Heart right ventricle (tissue), 16 donors: ENCODE results near the gene ZSCAN26. TPM values are rescaled to one million over a fixed set of nuclear protein-coding genes. Genes with fewer than 3 reads are reported as not detected.

Experiments
- ATAC-seq, 8 donors: fragments of 200-7000 bp; cut with Tn5 transposase; one replicate each; pipeline ENCODE4 v1.9.1; 2020; ENCODE audit warnings: mild to moderate bottlenecking in 8 of 8, moderate library complexity in 8 of 8, moderate number of reproducible peaks in 1 of 8
- DNase-seq, 2 donors: peaks; one replicate each; pipeline ENCODE4 v3.0.0-alpha.2; 2020
- H3K27ac ChIP-seq, 10 donors: fragments of 200-600 bp; sonication (generic) in 2 of 10; one replicate each; pipeline versions ENCODE4 v1.5.0 to v1.8.0; 2020 to 2022; ENCODE audit warnings: mild to moderate bottlenecking in 3 of 10
- H3K27me3 ChIP-seq, 7 donors: fragments of 200-600 bp; one replicate each; pipeline ENCODE4 v1.8.0; 2021 to 2022; ENCODE audit warnings: mild to moderate bottlenecking in 2 of 7
- H3K36me3 ChIP-seq, 9 donors: fragments of 200-600 bp; sonication (generic) in 1 of 9; one replicate each; pipeline versions ENCODE4 v1.5.0 to v1.8.0; 2020 to 2022; ENCODE audit warnings: mild to moderate bottlenecking in 2 of 9
- H3K4me1 ChIP-seq, 9 donors: fragments of 200-600 bp; sonication (generic) in 1 of 9; one replicate each; pipeline versions ENCODE4 v1.5.0 to v1.8.0; 2020 to 2022; ENCODE audit warnings: mild to moderate bottlenecking in 4 of 9
- H3K4me3 ChIP-seq, 10 donors: fragments of 200-600 bp; sonication (generic) in 2 of 10; one replicate each; pipeline versions ENCODE4 v1.5.0 to v1.8.0; 2020 to 2022; ENCODE audit warnings: mild to moderate bottlenecking in 7 of 10, moderate library complexity in 2 of 10
- H3K9me3 ChIP-seq, 11 donors: fragments of 200-600 bp in 10 of 11; sonication (generic) in 2 of 11; one replicate each; pipeline versions ENCODE4 v1.5.0 to v1.8.0; 2013 to 2022; ENCODE audit warnings: mild to moderate bottlenecking in 2 of 11, control low read depth in 1 of 11, moderate library complexity in 1 of 11
- WGBS, 2 donors: extraction: QIAGEN DNeasy Blood & Tissue Kit; methylation state at CpG; one replicate each; pipeline ENCODE4 v1.1.7; 2013; ENCODE audit warnings: inconsistent platforms in 1 of 2; 5-methylcytosine and 5-hydroxymethylcytosine counted together
- intact Hi-C, 10 donors: fragments of 100-400 bp; cut with DNase I; formaldehyde crosslinking; loops; one replicate each; pipeline versions ENCODE4 v1.11.1 to v1.14.2; 2022
- polyA plus RNA-seq, 2 donors: library from polyadenylated mRNA; stranded (reverse); fragments of 200-250 nt; gene quantifications; one replicate each; pipeline ENCODE4 v1.2.3, GENCODE V29; 2013
- total RNA-seq, 10 donors: library from RNA; stranded (reverse); fragmentation: NEBNext Ultra II Directional in 3 of 10; extraction: Animal tissue kit (Norgen Biotek cat#: 25700) in 3 of 10; gene quantifications; one replicate each; pipeline versions ENCODE4 v1.2.1 to v1.2.4, GENCODE V29; 2021 to 2023
- TF ChIP-seq, protein P1 (sequence below), 9 donors: fragments of 200-600 bp; sonication (generic) in 2 of 9; IDR thresholded peaks; one replicate each; pipeline versions ENCODE4 v1.5.0 to v1.8.0; 2021 to 2022; ENCODE audit warnings: antibody characterized with exemption in 9 of 9, mild to moderate bottlenecking in 5 of 9, moderate library complexity in 1 of 9
- donor health status: Arrhythmogenic right ventricular cardiomyopathy.
- donor health status: ischemic (EF 13 %, LVEDD 7.1; RV severe dilation, severe dysfunction).
- donor health status: healthy with polysubstance abuse.
- donor health status: DM: no; HTN: yes; CAD: no.
- donor health status: DM: no; HTN: no; CAD: no.
- donor health status: ischemic (EF 25% LVEDD 6.9; RV normal size, moderate dysfunction).
- donor health status: ischemic (EF 25% LVEDD 5.7; RV mildly dilated, moderate dysfunction).
- donor health status: healthy.
- donor health status: DM: yes; HTN: yes; CAD: no.
- donor health status: Ischemic cardiomyopathy.
- donor health status: ischemic (EF 35%, LVEDD 5.7; RV mildly dilated, moderate dysfunction).
- donor health status: nonischemic (EF 11% LVEDD 7.7; RV severe dilation, severe dysfunction).
- donor health status: DM: yes; HTN: yes; CAD: no.
- donor health status: PGD.
- donor health status: ischemic (EF 29% LVEDD 5.4; RV normal size, mild dysfunction).
- donor health status: nonischemic (EF 23%, LVEDD 6.1; RV moderate dilation, normal function).

ZSCAN26 gene
- total and polyA plus RNA-seq, 12 donors: 7.5 to 17.8 (median 12.7) TPM

DNA sequence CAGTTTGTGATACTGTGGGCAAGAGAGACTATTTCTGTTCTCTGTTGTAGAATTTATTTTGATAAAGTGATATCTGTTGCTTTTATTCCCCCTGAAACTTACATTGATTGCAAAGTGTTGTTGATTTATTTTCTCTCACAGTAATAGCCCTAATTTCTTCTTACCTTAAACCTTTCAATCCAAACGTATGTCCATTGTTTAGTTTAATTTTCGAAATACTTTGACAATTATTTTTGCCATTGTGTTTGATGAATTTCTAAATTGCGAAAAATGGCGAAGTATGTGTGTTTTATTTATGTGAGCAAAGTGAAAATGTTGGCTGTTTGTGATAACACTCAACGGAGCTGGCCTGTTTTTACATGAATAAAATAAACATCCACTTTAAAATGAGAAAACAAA, 381 bp upstream of the ZSCAN26 start:
- H3K4me3 ChIP-seq: peak overlapping the region; percentile 48 to 90 (median 80)
- H3K4me1 ChIP-seq: peaks cover 0 to 37% (median 18%) of the 10 kb centered on the region in 9 donors
- no peak for DNase-seq
- H3K27ac ChIP-seq: peak overlapping the region; percentile 67 to 97 (median 84)
- intact Hi-C loops: loop anchor here in 5 of 10 donors (1.0 to 10.0 kb wide), 6 partner anchors 14 to 129 kb away; partner anchors contain the start of genes ZSCAN31 (in 2 of the 5) and ZKSCAN4 (in 1 of the 5)
- H3K36me3 ChIP-seq: peaks cover 0 to 8% (median 0%) of the 10 kb centered on the region in 9 donors
- ATAC-seq: no peak
- TF ChIP-seq, protein P1, sequence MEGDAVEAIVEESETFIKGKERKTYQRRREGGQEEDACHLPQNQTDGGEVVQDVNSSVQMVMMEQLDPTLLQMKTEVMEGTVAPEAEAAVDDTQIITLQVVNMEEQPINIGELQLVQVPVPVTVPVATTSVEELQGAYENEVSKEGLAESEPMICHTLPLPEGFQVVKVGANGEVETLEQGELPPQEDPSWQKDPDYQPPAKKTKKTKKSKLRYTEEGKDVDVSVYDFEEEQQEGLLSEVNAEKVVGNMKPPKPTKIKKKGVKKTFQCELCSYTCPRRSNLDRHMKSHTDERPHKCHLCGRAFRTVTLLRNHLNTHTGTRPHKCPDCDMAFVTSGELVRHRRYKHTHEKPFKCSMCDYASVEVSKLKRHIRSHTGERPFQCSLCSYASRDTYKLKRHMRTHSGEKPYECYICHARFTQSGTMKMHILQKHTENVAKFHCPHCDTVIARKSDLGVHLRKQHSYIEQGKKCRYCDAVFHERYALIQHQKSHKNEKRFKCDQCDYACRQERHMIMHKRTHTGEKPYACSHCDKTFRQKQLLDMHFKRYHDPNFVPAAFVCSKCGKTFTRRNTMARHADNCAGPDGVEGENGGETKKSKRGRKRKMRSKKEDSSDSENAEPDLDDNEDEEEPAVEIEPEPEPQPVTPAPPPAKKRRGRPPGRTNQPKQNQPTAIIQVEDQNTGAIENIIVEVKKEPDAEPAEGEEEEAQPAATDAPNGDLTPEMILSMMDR (IDR thresholded peaks at IDR 0.05): no peak
- H3K9me3 ChIP-seq: no peaks in the 10 kb centered on the region
- H3K27me3 ChIP-seq: no peaks in the 10 kb centered on the region
- WGBS, 2 donors: 11 to 13% methylated on average over 5 of the region's 5 CpGs

DNA sequence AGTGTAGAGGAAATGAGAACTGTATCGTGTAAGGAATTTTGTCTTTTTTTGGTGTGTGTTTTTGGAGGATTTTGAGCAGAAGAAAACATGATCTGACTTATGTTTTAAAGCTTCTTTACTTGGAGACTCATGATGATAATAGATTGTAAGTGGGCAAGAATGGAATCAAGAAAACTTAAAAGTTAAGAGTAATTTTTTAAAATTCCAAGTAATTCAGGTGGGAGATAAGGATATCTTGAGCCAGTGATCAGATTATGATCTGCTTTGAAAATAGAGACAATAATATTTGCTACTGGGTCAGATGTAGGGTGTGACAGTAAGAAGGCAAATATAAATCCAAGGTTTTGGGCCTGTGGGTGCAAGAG, 734 bp downstream of the ZSCAN26 start:
- DNase-seq (no peak), ATAC-seq (no peak)
- 0 to 14% methylated on average over 1 of the region's 1 CpG for WGBS, 2 donors
- Histone ChIP-seq H3K36me3 (peaks cover 0 to 19% (median 9%) of the 10 kb centered on the region in 9 donors), H3K27ac (peak overlapping the region in 9 of 10 donors; percentile 76 to 97 (median 85)), H3K27me3 (no peaks in the 10 kb centered on the region), H3K4me1 (peaks cover 0 to 37% (median 18%) of the 10 kb centered on the region in 9 donors), H3K4me3 (peak overlapping the region; percentile 48 to 90 (median 80)), H3K9me3 (no peaks in the 10 kb centered on the region)
- TF ChIP-seq, protein P1 (IDR thresholded peaks at IDR 0.05): no peak
- intact Hi-C loops: loop anchor here in 5 of 10 donors (1.0 to 10.0 kb wide), 6 partner anchors 8 to 130 kb away; partner anchors contain the start of genes ZSCAN31 (in 2 of the 5) and NKAPL (in 1 of the 5)

DNA sequence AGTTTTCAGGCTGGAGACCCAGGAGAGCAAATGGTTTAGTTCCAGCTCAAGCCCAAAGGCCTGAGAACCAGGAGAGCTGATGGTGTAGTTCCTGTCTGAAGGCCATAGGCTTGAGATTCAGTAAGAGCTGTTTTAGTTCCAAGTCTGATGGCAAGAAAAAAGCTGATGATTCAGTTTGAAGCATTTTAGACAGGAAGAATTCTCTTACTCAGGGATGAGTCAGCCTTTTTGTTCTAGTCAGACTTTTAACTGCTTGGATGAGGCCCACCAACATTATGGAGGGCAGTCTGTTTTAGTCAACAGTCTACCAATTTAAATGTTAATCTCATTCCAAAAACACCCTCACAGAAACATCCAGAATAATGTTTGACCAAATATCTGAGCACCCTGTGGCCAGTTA, 2.5 kb downstream of the ZSCAN26 start:
- Histone ChIP-seq H3K36me3 (peaks cover 0 to 37% (median 27%) of the 10 kb centered on the region in 9 donors), H3K4me1 (peaks cover 0 to 44% (median 18%) of the 10 kb centered on the region in 9 donors), H3K27me3 (no peaks in the 10 kb centered on the region), H3K27ac (peak overlapping the region in 1 of 10 donors; percentile 27), H3K9me3 (no peaks in the 10 kb centered on the region), H3K4me3 (no peak overlapping the region)
- DNase-seq (no peak), ATAC-seq (peak in 1 of 8 donors; percentile 39)
- TF ChIP-seq, protein P1 (IDR thresholded peaks at IDR 0.05): no peak
- intact Hi-C loops: loop anchor here in 5 of 10 donors (5.0 to 10.0 kb wide), 5 partner anchors 68 to 132 kb away; partner anchors contain the start of gene ZSCAN31 (in 2 of the 5)

DNA sequence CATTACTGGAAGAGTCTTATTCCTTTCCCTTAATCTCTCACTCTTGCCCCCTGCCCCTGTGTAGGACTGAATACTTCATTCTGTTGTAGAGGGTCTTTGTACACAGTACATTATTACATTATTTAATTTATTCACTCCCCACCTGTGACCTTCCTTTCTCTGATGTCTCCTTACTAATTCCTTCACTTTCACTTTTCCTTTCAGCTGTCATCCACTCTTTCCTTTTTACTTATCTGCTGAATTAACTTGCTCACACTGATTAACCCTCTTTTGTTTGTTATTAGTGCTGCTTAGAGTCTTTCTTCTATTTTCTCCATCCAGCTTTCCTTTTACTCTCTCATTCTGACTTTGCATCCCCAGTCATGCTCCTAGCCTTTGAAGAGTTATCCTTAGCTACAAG, 7.9 kb downstream of the ZSCAN26 start:
- Histone ChIP-seq H3K9me3 (no peaks in the 10 kb centered on the region), H3K27ac (no peak overlapping the region), H3K4me1 (peaks cover 0 to 16% (median 0%) of the 10 kb centered on the region in 9 donors), H3K4me3 (no peak overlapping the region), H3K36me3 (peaks cover 0 to 72% (median 40%) of the 10 kb centered on the region in 9 donors), H3K27me3 (no peaks in the 10 kb centered on the region)
- DNase-seq (no peak), ATAC-seq (no peak)
- intact Hi-C loops: no loop called here
- TF ChIP-seq, protein P1 (IDR thresholded peaks at IDR 0.05): no peak
